Upper lobe of left lung (tissue), 4 donors: Measurements from ENCODE around the gene SPTY2D1.
"Not testable (repeated sequence)": the region's sequence is repeated elsewhere in the genome, so short reads cannot be mapped to it uniquely, and the experiment has no call there.

ENCODE experiments used
- CTCF ChIP-seq, 6 experiments: fragments of 450-650 bp in 4 of 6; fragments of 200-600 bp in 2 of 6; sonication (generic) in 2 of 6; IDR thresholded peaks; one replicate each; pipeline ENCODE4 v1.5.1; 2016 to 2019; ENCODE audit warnings: antibody characterized with exemption in 6 of 6
- EP300 ChIP-seq, 4 donors: sonication (generic); formaldehyde crosslinking; IDR thresholded peaks; one replicate each; pipeline ENCODE4 v1.5.1; 2017; ENCODE audit warnings: antibody characterized with exemption in 4 of 4, control low read depth in 2 of 4
- POLR2AphosphoS5 ChIP-seq, 2 donors: sonication (generic); formaldehyde crosslinking; IDR thresholded peaks; one replicate each; pipeline ENCODE4 v1.5.1; 2017; ENCODE audit warnings: antibody characterized with exemption in 2 of 2

GRCh38 chr11:18672209-18672608, 38.1 kb upstream of the SPTY2D1 start:
- not testable (repeated sequence) for TF ChIP-seq CTCF, EP300, POLR2AphosphoS5 (IDR thresholded peaks at IDR 0.05)
